ENCODE results near the gene UTS2.

- TF ChIP-seq CTCF (IDR thresholded peaks at IDR 0.05) (no peak), POLR2AphosphoS5 (IDR thresholded peaks at IDR 0.05) (no peak), POLR2A (IDR thresholded peaks at IDR 0.05) (no peak)
These were observed 15.4 kb upstream of the UTS2 start for GRCh38 chr1:7868070-7868780.

All from prostate gland (tissue), 2 donors.